Choroid plexus epithelial cell (primary cell): ENCODE results near the gene C18orf63.
A peak's percentile ranks its signal among the peaks of the same experiment; 100 is the strongest.
"Not testable (repeated sequence)": the region's sequence is repeated elsewhere in the genome, so short reads cannot be mapped to it uniquely, and the experiment has no call there.

ENCODE experiments used
- DNase-seq: peaks from one replicate; pipeline ENCODE4 v3.0.0-alpha.2; 2010; ENCODE audit warnings: low read depth
- H3K4me3 ChIP-seq: 2 replicates; pipeline ENCODE4 v1.5.1; 2011; ENCODE audit warnings: low read depth, mild to moderate bottlenecking, control low read depth, low read length, moderate library complexity
- TF ChIP-seq, protein P1 (sequence below): conservative IDR thresholded peaks from 2 replicates; pipeline ENCODE4 v1.5.1; 2011; ENCODE audit warnings: low read depth, mild to moderate bottlenecking, control low read depth, inconsistent platforms, low read length, moderate library complexity

The C18orf63 gene

GRCh38 chr18:74316257-74317170, 875 bp downstream of the C18orf63 start:
- DNase-seq = peak; percentile 87
- no peak overlapping the region for H3K4me3 ChIP-seq
- TF ChIP-seq, protein P1, sequence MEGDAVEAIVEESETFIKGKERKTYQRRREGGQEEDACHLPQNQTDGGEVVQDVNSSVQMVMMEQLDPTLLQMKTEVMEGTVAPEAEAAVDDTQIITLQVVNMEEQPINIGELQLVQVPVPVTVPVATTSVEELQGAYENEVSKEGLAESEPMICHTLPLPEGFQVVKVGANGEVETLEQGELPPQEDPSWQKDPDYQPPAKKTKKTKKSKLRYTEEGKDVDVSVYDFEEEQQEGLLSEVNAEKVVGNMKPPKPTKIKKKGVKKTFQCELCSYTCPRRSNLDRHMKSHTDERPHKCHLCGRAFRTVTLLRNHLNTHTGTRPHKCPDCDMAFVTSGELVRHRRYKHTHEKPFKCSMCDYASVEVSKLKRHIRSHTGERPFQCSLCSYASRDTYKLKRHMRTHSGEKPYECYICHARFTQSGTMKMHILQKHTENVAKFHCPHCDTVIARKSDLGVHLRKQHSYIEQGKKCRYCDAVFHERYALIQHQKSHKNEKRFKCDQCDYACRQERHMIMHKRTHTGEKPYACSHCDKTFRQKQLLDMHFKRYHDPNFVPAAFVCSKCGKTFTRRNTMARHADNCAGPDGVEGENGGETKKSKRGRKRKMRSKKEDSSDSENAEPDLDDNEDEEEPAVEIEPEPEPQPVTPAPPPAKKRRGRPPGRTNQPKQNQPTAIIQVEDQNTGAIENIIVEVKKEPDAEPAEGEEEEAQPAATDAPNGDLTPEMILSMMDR = no peak

- TF ChIP-seq, protein P1 = no peak
- no peak overlapping the region for H3K4me3 ChIP-seq
- DNase-seq = peak; percentile 6
Measured at GRCh38 chr18:74326231-74326630, 10.6 kb downstream of the C18orf63 start.

DNA sequence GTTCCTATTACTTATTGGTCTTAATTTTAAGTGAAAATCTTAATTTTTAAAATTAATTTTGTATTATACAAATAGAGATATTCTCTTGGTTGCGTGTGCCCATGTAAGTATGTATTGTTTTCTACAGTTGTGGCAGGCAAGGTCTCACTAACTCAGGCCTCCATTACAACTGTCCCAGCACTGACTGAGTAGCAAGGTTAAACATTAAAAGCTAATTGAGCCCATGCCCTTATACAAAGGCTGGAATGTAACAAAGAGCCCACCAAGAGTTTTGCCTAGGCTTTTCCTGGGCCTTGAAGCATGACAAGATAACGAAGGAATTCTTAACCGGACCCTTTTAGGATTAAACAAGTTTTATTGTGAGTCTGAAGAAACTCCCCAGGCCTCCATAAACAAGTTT, 11.2 kb downstream of the C18orf63 start:
- not testable (repeated sequence) for H3K4me3 ChIP-seq, DNase-seq

DNA sequence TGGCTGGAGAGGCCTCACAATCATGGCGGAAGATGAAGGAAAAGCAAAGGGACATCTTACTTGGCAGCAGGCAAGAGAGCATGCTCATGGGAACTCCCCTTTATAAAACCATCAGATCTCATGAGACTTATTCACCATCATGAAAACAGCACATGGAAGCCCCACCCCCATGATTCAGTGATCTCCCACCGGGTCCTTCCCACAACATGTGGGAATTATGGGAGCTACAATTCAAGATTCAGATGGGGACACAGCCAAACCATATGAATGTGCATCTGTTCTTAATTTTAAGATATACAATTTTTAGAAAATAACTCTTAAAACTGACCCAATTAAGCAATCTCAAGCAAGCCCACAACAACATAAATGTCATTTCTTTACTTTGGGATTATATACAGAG, 12.6 kb downstream of the C18orf63 start:
- DNase-seq = peak; percentile 15
- TF ChIP-seq, protein P1 = no peak
- H3K4me3 ChIP-seq = no peak overlapping the region

- TF ChIP-seq, protein P1 = no peak
- DNase-seq = no peak
- H3K4me3 ChIP-seq = no peak overlapping the region
Measured at GRCh38 chr18:74329688-74330205, 14.1 kb downstream of the C18orf63 start.

GRCh38 chr18:74331404-74331803, 15.8 kb downstream of the C18orf63 start:
- DNase-seq = peak; percentile 87
- no peak overlapping the region for H3K4me3 ChIP-seq
- TF ChIP-seq, protein P1 = peak; percentile 83

DNA sequence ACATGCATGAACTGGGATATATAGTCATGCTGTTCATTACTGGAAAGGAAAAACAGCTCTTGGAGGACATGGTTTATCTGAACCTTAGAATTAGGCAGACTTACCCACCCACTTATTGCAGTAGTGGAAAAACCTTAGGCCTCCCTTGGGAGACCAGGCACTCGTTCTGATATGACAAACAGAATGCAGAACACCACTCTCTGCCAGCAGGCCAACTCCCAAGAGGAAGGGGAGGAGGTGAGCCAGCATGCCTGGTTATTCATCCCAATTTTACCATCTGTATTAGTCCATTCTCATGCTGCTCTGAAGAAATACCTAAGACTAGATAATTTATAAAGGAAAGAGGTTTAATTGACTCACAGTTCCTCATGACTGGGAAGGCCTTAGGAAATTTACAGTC, 17.5 kb downstream of the C18orf63 start:
- no peak for DNase-seq
- TF ChIP-seq, protein P1 = no peak
- H3K4me3 ChIP-seq = no peak overlapping the region
